Transverse colon (tissue), 4 donors: ENCODE results near the gene ZXDC. TPM values are rescaled to one million over a fixed set of nuclear protein-coding genes. Genes with fewer than 3 reads are reported as not detected.

Experiments
- DNase-seq: peaks from one replicate; pipeline ENCODE4 v3.0.0-alpha.2; 2019
- H3K27ac ChIP-seq, 4 donors: fragments of 200-600 bp; sonication (generic); 2 replicates each; pipeline ENCODE4 v1.5.1; 2016 to 2018; ENCODE audit warnings: inconsistent platforms in 4 of 4
- H3K27me3 ChIP-seq: fragments of 200-600 bp; sonication (generic); 2 replicates; pipeline ENCODE4 v1.5.1; 2017; ENCODE audit warnings: inconsistent platforms
- H3K36me3 ChIP-seq, 4 donors: fragments of 200-600 bp; sonication (generic); 2 replicates each; pipeline ENCODE4 v1.5.1; 2017 to 2019; ENCODE audit warnings: inconsistent platforms in 4 of 4
- H3K4me1 ChIP-seq, 4 donors: fragments of 200-600 bp; sonication (generic); 2 replicates each; pipeline ENCODE4 v1.5.1; 2017 to 2020; ENCODE audit warnings: inconsistent platforms in 4 of 4
- H3K4me3 ChIP-seq, 4 donors: fragments of 200-600 bp; sonication (generic); 1 replicate in 1 of 4; 2 replicates in 3 of 4; pipeline versions ENCODE4 v1.5.1 to v1.6.1; 2017 to 2019; ENCODE audit warnings: inconsistent platforms in 4 of 4
- H3K9me3 ChIP-seq, 2 donors: fragments of 200-600 bp; sonication (generic); 2 replicates each; pipeline ENCODE4 v1.5.1; 2017 to 2019; ENCODE audit warnings: inconsistent platforms in 2 of 2
- EP300 ChIP-seq: sonication (generic); formaldehyde crosslinking; IDR thresholded peaks from one replicate; pipeline ENCODE4 v1.6.1; 2017; ENCODE audit warnings: antibody characterized with exemption, low read depth
- POLR2A ChIP-seq: fragments of 450-650 bp; IDR thresholded peaks from one replicate; pipeline ENCODE4 v1.6.1; 2016; ENCODE audit warnings: antibody characterized with exemption, mild to moderate bottlenecking, moderate library complexity
- POLR2AphosphoS5 ChIP-seq, 3 donors: sonication (generic); formaldehyde crosslinking; IDR thresholded peaks; one replicate each; pipeline ENCODE4 v1.6.1; 2016; ENCODE audit warnings: antibody characterized with exemption in 3 of 3
- WGBS, 2 donors: methylation state at CpG; one replicate each; pipeline ENCODE4 v1.1.5; 2018; ENCODE audit warnings: low coverage in 1 of 2; 5-methylcytosine and 5-hydroxymethylcytosine counted together
- in situ Hi-C, 4 donors: fragments of 200-750 bp; cut with MboI; loops; one replicate each; pipeline versions ENCODE4 v1.15.0 to v1.15.1; 2017; ENCODE audit warnings: low sequenced_read_pairs in 3 of 4, low pct_ligation_motif_present in 1 of 4, low pct_unique_long_range_greater_than_20kb in 1 of 4
- intact Hi-C: fragments of 100-400 bp; cut with DNase I; formaldehyde crosslinking; loops from one replicate; pipeline ENCODE4 v1.15.1; 2023; ENCODE audit warnings: low total_unique reads
- total RNA-seq, 4 donors: library from RNA; depleted of rRNA; stranded (reverse); fragments of >200 nt; gene quantifications; one replicate each; pipeline ENCODE4 v1.1.0, GENCODE V29; 2016
- TF ChIP-seq, protein P1 (sequence below), 5 experiments: fragments of 200-600 bp in 3 of 5; fragments of 450-650 bp in 2 of 5; sonication (generic) in 3 of 5; IDR thresholded peaks; 1 replicate in 2 of 5; 2 replicates in 3 of 5; pipeline ENCODE4 v1.5.1; 2016 to 2017; ENCODE audit warnings: antibody characterized with exemption in 5 of 5, inconsistent platforms in 3 of 5, mild to moderate bottlenecking in 2 of 5, moderate library complexity in 1 of 5

ZXDC gene
- total RNA-seq, 4 donors from 2014 or later = 44.6 to 81.2 (median 46.4) TPM

DNA sequence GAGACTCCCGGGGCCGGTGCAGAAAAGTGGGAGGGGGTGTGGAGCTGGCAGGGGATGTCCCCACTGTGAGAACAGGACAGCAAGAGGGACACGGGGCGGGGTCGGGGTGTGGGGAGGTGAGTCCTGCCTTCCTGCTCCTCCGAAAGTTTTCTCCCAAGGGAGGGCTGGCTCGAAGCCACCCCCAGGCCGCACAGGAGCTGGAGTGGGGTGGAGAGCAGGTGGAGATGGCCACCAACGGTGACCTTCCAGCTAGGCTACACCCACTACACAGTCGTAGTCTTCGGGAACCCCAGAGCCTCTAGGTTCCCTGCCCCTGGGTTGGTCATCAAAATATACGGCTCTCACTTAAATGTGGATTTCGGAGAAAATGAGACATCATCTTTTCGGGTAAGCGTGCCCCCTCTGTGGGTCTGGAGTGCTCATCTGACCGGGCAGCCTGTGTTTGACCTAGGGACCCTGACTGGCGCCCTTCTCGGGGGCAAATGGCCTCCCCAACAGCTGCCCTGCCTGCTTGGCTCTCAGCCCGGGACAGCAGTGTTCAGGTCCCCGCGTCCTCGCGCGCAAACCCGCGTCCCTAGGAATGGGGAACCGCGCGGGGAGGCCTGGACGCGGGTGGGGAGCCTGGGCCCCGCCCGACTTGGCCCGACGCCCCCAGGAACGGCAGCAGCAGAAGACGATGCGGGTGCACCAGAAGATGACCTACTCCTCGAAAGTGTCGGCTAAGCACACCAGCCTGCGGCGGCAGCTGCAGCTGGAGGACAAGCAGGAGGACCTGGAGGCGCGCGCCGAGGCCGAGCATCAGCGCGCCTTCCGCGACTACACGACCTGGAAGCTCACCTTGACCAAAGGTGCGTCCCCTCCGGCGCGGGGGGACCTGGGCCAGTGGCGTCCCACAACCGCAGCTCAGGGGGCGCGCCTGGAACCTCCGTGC lies 59.8 kb downstream of the ZXDC start:
- peaks cover 48% of the 10 kb centered on the region for H3K27me3 ChIP-seq
- H3K36me3 ChIP-seq = no peaks in the 10 kb centered on the region
- 53 to 67% methylated on average over 7 to 38 of the region's 61 CpGs for WGBS, 2 donors
- intact Hi-C loops = no loop called here
- no peak overlapping the region for H3K4me3 ChIP-seq
- TF ChIP-seq, protein P1, sequence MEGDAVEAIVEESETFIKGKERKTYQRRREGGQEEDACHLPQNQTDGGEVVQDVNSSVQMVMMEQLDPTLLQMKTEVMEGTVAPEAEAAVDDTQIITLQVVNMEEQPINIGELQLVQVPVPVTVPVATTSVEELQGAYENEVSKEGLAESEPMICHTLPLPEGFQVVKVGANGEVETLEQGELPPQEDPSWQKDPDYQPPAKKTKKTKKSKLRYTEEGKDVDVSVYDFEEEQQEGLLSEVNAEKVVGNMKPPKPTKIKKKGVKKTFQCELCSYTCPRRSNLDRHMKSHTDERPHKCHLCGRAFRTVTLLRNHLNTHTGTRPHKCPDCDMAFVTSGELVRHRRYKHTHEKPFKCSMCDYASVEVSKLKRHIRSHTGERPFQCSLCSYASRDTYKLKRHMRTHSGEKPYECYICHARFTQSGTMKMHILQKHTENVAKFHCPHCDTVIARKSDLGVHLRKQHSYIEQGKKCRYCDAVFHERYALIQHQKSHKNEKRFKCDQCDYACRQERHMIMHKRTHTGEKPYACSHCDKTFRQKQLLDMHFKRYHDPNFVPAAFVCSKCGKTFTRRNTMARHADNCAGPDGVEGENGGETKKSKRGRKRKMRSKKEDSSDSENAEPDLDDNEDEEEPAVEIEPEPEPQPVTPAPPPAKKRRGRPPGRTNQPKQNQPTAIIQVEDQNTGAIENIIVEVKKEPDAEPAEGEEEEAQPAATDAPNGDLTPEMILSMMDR (IDR thresholded peaks at IDR 0.05) = no peak
- TF ChIP-seq POLR2A = no peak
- TF ChIP-seq POLR2AphosphoS5 (IDR thresholded peaks at IDR 0.05) = no peak
- TF ChIP-seq EP300 = no peak
- in situ Hi-C loops = no loop called here
- H3K27ac ChIP-seq = no peak overlapping the region
- DNase-seq = no peak
- no peaks in the 10 kb centered on the region for H3K9me3 ChIP-seq
- H3K4me1 ChIP-seq = no peaks in the 10 kb centered on the region

DNA sequence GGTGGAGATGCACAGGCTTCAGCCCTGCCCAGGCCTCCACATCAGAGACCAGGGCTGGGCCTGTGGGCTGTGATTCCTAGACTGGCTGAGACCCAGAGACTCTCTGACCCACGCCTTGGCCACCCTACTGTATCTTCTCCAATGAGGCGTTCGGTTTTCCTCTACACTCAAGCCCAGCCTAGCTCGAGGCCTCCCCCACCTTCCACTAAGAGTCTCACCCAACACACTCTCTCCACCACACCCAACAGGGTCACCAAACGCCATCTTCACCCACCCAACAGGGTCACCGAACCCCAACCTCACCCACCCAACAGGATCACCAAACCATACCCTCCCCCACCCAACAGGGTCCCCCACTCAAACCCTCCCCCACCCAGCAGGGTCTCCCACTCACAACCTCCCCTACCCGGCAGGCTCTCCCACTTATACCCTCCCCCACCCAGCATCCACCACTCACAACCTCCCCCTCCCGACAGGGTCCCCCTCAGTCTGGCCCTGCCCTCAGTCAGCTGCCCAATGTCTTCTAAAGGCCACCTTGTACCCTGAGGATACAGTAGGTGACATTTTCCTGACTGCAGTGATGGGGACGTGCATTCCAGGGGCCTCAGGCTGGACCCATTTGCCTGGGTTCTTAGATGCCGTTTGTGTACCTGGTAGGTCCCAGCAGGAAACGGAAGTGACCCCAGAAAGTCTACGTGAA lies 60.6 kb downstream of the ZXDC start:
- intact Hi-C loops (no loop called here), in situ Hi-C loops (no loop called here)
- no peak overlapping the region for H3K4me3 ChIP-seq
- H3K9me3 ChIP-seq = no peaks in the 10 kb centered on the region
- H3K4me1 ChIP-seq = no peaks in the 10 kb centered on the region
- TF ChIP-seq EP300 (no peak), POLR2A (no peak), POLR2AphosphoS5 (IDR thresholded peaks at IDR 0.05) (no peak)
- TF ChIP-seq, protein P1 (IDR thresholded peaks at IDR 0.05) = no peak
- WGBS, 2 donors = 60 to 77% methylated on average over 2 to 12 of the region's 12 CpGs
- no peak for DNase-seq
- H3K27ac ChIP-seq = no peak overlapping the region
- no peaks in the 10 kb centered on the region for H3K36me3 ChIP-seq
- peaks cover 50% of the 10 kb centered on the region for H3K27me3 ChIP-seq

DNA sequence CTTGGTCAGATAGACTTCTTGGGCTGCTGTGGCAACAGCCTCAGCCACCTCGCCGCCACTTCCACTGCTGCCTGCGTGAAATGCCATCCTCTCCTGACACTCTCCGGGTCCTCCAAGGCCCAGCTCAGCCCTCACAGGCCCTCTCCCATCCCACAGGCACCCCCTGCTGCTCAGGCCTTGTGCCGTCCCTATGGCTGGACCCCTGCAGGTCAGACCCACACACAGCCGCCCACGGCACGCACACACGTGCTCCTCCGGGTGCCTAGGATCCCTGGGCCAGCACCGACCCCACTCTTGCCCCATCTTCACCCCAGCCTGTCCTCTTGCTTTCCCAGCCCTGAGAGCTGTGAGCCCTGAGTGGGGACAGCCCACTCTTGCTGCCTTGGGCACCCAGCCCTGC lies 61.3 kb downstream of the ZXDC start:
- H3K36me3 ChIP-seq = no peaks in the 10 kb centered on the region
- peaks cover 50% of the 10 kb centered on the region for H3K27me3 ChIP-seq
- 87 to 90% methylated on average over 2 to 11 of the region's 11 CpGs for WGBS, 2 donors
- H3K27ac ChIP-seq = no peak overlapping the region
- H3K4me3 ChIP-seq = no peak overlapping the region
- in situ Hi-C loops = no loop called here
- TF ChIP-seq POLR2AphosphoS5 (IDR thresholded peaks at IDR 0.05) = no peak
- TF ChIP-seq EP300 = no peak
- TF ChIP-seq, protein P1 (IDR thresholded peaks at IDR 0.05) = no peak
- no peak for TF ChIP-seq POLR2A
- DNase-seq = no peak
- intact Hi-C loops = no loop called here
- H3K9me3 ChIP-seq = no peaks in the 10 kb centered on the region
- no peaks in the 10 kb centered on the region for H3K4me1 ChIP-seq

DNA sequence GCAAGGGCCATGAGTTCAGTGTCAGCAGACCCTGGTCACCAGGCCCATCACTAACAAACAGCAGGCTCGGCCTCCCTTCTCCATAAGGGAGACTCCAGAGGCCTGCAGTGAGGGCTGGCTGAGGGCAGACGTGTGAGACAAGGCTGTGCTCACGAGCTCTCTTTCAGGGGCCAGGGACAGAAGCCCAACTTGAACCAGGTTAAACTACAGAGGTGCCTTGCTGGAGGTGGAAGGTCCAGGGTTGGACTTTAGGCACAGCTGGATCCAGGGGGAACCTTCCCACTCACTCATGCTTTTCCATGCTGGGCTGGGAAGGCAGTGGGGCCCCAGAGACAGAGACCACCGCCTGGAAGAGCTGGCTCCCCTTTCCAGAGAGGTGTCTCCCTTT lies 62.0 kb downstream of the ZXDC start:
- DNase-seq = no peak
- no peaks in the 10 kb centered on the region for H3K9me3 ChIP-seq
- intact Hi-C loops = no loop called here
- H3K4me1 ChIP-seq = no peaks in the 10 kb centered on the region
- peaks cover 48% of the 10 kb centered on the region for H3K27me3 ChIP-seq
- in situ Hi-C loops = no loop called here
- no peak overlapping the region for H3K27ac ChIP-seq
- 72% methylated on average over 4 of the region's 4 CpGs; no CpG with 5 or more reads in 1 of the 2 donors for WGBS, 2 donors
- H3K36me3 ChIP-seq = no peaks in the 10 kb centered on the region
- no peak overlapping the region for H3K4me3 ChIP-seq
- TF ChIP-seq POLR2AphosphoS5 (IDR thresholded peaks at IDR 0.05) (no peak), EP300 (no peak), POLR2A (no peak)
- TF ChIP-seq, protein P1 (IDR thresholded peaks at IDR 0.05) = no peak
